Right atrium auricular region (tissue), 2 donors: ENCODE measurements around the gene MED6. TPM values are rescaled to one million over a fixed set of nuclear protein-coding genes. Genes with fewer than 3 reads are reported as not detected.

Experiments used
- DNase-seq: peaks from one replicate; pipeline ENCODE4 v3.0.0-alpha.2; 2019; ENCODE audit warnings: low spot score
- H3K27ac ChIP-seq, 2 donors: fragments of 200-600 bp; sonication (generic); 1 replicate in 1 of 2; 2 replicates in 1 of 2; pipeline ENCODE4 v1.5.1; 2016 to 2019
- H3K27me3 ChIP-seq, 2 donors: fragments of 200-600 bp; sonication (generic); one replicate each; pipeline versions ENCODE4 v1.5.1 to v1.6.0; 2017 to 2019
- H3K36me3 ChIP-seq: fragments of 200-600 bp; sonication (generic); one replicate; pipeline ENCODE4 v1.5.1; 2016
- H3K4me1 ChIP-seq, 2 donors: fragments of 200-600 bp; sonication (generic); one replicate each; pipeline versions ENCODE4 v1.5.1 to v1.6.0; 2017 to 2019
- H3K4me3 ChIP-seq, 2 donors: fragments of 200-600 bp; sonication (generic); 1 replicate in 1 of 2; 2 replicates in 1 of 2; pipeline ENCODE4 v1.5.1; 2017 to 2019; ENCODE audit warnings: mild to moderate bottlenecking in 1 of 2, moderate library complexity in 1 of 2
- H3K9me3 ChIP-seq, 2 donors: fragments of 200-600 bp; sonication (generic); one replicate each; pipeline ENCODE4 v1.5.1; 2019
- total RNA-seq, 2 donors: library from RNA; depleted of rRNA; stranded (reverse); fragments of >200 nt; gene quantifications; one replicate each; pipeline ENCODE4 v1.1.0, GENCODE V29; 2016
- TF ChIP-seq, protein P1 (sequence below), 2 donors: fragments of 200-600 bp; sonication (generic); IDR thresholded peaks; one replicate each; pipeline ENCODE4 v1.5.1; 2019; ENCODE audit warnings: antibody characterized with exemption in 2 of 2

Gene MED6
- total RNA-seq, 2 donors from 2014 or later: 12.1 to 17.9 TPM

- no peak overlapping the region for H3K27ac ChIP-seq
- H3K27me3 ChIP-seq: no peaks in the 10 kb centered on the region
- TF ChIP-seq, protein P1, sequence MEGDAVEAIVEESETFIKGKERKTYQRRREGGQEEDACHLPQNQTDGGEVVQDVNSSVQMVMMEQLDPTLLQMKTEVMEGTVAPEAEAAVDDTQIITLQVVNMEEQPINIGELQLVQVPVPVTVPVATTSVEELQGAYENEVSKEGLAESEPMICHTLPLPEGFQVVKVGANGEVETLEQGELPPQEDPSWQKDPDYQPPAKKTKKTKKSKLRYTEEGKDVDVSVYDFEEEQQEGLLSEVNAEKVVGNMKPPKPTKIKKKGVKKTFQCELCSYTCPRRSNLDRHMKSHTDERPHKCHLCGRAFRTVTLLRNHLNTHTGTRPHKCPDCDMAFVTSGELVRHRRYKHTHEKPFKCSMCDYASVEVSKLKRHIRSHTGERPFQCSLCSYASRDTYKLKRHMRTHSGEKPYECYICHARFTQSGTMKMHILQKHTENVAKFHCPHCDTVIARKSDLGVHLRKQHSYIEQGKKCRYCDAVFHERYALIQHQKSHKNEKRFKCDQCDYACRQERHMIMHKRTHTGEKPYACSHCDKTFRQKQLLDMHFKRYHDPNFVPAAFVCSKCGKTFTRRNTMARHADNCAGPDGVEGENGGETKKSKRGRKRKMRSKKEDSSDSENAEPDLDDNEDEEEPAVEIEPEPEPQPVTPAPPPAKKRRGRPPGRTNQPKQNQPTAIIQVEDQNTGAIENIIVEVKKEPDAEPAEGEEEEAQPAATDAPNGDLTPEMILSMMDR (IDR thresholded peaks at IDR 0.05): no peak
- peaks cover 0 to 12% of the 10 kb centered on the region in 2 donors for H3K4me1 ChIP-seq
- H3K4me3 ChIP-seq: no peak overlapping the region
- no peaks in the 10 kb centered on the region for H3K9me3 ChIP-seq
- DNase-seq: no peak
- peaks cover 63% of the 10 kb centered on the region for H3K36me3 ChIP-seq
Observed at GRCh38 chr14:70595443-70596185, 4.8 kb downstream of the MED6 start.

DNA sequence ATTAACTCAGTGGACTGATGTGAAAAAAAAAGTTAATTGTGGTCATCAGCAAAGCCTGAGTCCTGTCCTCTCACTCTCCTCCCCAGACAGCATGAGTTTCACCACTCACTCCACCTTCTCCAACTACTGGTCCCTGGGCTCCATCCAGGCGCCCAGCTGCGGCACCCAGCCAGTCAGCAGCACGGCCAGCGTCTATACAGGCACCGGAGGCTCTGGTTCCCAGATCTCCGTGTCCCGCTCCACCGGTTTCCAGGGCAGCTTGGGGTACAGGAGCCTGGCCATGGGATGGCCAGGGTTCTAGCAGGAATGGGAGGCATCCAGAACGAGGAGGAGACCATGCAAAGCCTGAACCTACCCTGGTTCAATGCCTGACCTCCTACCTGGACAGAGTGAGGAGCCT, 6.0 kb downstream of the MED6 start:
- H3K27me3 ChIP-seq: no peaks in the 10 kb centered on the region
- H3K27ac ChIP-seq: no peak overlapping the region
- H3K4me1 ChIP-seq: peaks cover 0 to 5% of the 10 kb centered on the region in 2 donors
- H3K36me3 ChIP-seq: peaks cover 74% of the 10 kb centered on the region
- no peak for DNase-seq
- H3K4me3 ChIP-seq: no peak overlapping the region
- no peaks in the 10 kb centered on the region for H3K9me3 ChIP-seq
- TF ChIP-seq, protein P1 (IDR thresholded peaks at IDR 0.05): no peak

DNA sequence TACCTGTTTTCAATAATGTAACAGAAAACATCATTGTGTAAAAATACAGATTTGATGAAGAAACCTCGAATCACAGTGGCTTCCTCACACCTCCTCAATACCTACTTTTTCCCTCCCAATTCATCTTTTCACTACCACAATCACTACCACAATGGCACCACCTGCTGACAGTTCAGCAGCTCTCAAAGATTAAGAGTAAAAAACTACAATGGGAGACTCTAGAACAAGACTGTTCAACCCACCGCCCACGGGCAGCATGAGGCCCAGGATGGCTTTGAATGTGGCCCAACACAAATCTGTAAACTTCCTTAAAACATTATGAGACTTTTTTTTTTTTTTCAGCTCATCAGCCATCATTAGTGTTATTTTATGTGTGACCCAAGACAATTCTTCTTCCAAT, 15.2 kb downstream of the MED6 start:
- Histone ChIP-seq H3K4me1 (no peaks in the 10 kb centered on the region), H3K36me3 (peaks cover 72% of the 10 kb centered on the region), H3K9me3 (no peaks in the 10 kb centered on the region), H3K4me3 (no peak overlapping the region), H3K27me3 (no peaks in the 10 kb centered on the region), H3K27ac (no peak overlapping the region)
- TF ChIP-seq, protein P1 (IDR thresholded peaks at IDR 0.05): no peak
- DNase-seq: no peak

GRCh38 chr14:70576891-70577290, 23.6 kb downstream of the MED6 start:
- Histone ChIP-seq H3K9me3 (no peaks in the 10 kb centered on the region), H3K4me1 (no peaks in the 10 kb centered on the region), H3K27ac (no peak overlapping the region), H3K36me3 (peaks cover 18% of the 10 kb centered on the region), H3K4me3 (no peak overlapping the region), H3K27me3 (no peaks in the 10 kb centered on the region)
- DNase-seq: no peak
- TF ChIP-seq, protein P1 (IDR thresholded peaks at IDR 0.05): no peak

DNA sequence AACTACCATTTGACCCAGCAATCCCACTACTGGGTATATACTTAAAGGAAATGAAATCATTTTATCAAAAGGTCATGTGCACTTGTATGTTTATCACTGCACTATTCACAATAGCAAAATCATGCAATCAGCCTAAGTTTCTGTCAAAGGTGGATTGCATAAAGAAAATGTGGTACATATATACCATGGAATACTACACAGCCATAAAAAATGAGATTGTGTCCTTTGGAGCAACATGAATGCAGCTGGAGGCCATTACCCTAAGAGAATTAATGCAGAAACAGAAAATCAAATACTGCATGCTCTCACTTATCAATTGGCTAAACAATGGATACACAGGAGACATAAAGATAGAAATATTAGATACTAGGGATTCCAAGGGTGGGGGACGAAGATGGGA, 27.4 kb downstream of the MED6 start:
- Histone ChIP-seq H3K9me3 (no peaks in the 10 kb centered on the region), H3K27me3 (no peaks in the 10 kb centered on the region), H3K4me1 (no peaks in the 10 kb centered on the region), H3K4me3 (no peak overlapping the region), H3K36me3 (no peaks in the 10 kb centered on the region), H3K27ac (no peak overlapping the region)
- TF ChIP-seq, protein P1 (IDR thresholded peaks at IDR 0.05): no peak
- no peak for DNase-seq

GRCh38 chr14:70571139-70571538, 29.3 kb downstream of the MED6 start:
- Histone ChIP-seq H3K4me3 (no peak overlapping the region), H3K9me3 (no peaks in the 10 kb centered on the region), H3K27ac (no peak overlapping the region), H3K27me3 (no peaks in the 10 kb centered on the region), H3K36me3 (no peaks in the 10 kb centered on the region), H3K4me1 (no peaks in the 10 kb centered on the region)
- TF ChIP-seq, protein P1 (IDR thresholded peaks at IDR 0.05): no peak
- DNase-seq: no peak
